Body of pancreas (tissue), 4 donors: Measurements from ENCODE around the gene DIRAS1.

Experiments
- POLR2A ChIP-seq, 3 donors: fragments of 450-650 bp; IDR thresholded peaks; one replicate each; pipeline ENCODE4 v1.6.1; 2016; ENCODE audit warnings: antibody characterized with exemption in 3 of 3, mild to moderate bottlenecking in 2 of 3
- TF ChIP-seq, protein P1 (sequence below), 7 experiments: fragments of 450-650 bp in 4 of 7; fragments of 200-600 bp in 3 of 7; sonication (generic) in 3 of 7; IDR thresholded peaks; one replicate each; pipeline ENCODE4 v1.5.1; 2016 to 2019; ENCODE audit warnings: antibody characterized with exemption in 7 of 7

- TF ChIP-seq, protein P1, sequence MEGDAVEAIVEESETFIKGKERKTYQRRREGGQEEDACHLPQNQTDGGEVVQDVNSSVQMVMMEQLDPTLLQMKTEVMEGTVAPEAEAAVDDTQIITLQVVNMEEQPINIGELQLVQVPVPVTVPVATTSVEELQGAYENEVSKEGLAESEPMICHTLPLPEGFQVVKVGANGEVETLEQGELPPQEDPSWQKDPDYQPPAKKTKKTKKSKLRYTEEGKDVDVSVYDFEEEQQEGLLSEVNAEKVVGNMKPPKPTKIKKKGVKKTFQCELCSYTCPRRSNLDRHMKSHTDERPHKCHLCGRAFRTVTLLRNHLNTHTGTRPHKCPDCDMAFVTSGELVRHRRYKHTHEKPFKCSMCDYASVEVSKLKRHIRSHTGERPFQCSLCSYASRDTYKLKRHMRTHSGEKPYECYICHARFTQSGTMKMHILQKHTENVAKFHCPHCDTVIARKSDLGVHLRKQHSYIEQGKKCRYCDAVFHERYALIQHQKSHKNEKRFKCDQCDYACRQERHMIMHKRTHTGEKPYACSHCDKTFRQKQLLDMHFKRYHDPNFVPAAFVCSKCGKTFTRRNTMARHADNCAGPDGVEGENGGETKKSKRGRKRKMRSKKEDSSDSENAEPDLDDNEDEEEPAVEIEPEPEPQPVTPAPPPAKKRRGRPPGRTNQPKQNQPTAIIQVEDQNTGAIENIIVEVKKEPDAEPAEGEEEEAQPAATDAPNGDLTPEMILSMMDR (IDR thresholded peaks at IDR 0.05) = no peak
- TF ChIP-seq POLR2A (IDR thresholded peaks at IDR 0.05) = peak; percentile 55 to 65 (median 61)
Measured at GRCh38 chr19:2702170-2703076, 18.7 kb downstream of the DIRAS1 start, which contains the start of gene GNG7.
